ENCODE results near the gene CNOT8.

GRCh38 chr5:154871734-154872133 lies 13.3 kb downstream of the CNOT8 start:
- TF ChIP-seq CTCF (IDR thresholded peaks at IDR 0.05; ENCODE audit: poor library complexity, severe bottlenecking) (no peak), EZH2 (IDR thresholded peaks at IDR 0.05; ENCODE audit: borderline replicate concordance, insufficient read depth, low read length, poor library complexity, severe bottlenecking) (no peak), EP300 (conservative IDR thresholded peaks at IDR 0.05; ENCODE audit: poor library complexity, severe bottlenecking) (no peak), MXI1 (conservative IDR thresholded peaks at IDR 0.05; ENCODE audit: poor library complexity, severe bottlenecking) (no peak), TAF1 (IDR thresholded peaks at IDR 0.05; ENCODE audit: low read depth) (no peak), POLR2AphosphoS5 (IDR thresholded peaks at IDR 0.05) (no peak), RAD21 (conservative IDR thresholded peaks at IDR 0.05) (no peak), SMC3 (conservative IDR thresholded peaks at IDR 0.05; ENCODE audit: poor library complexity) (no peak)
- TF ChIP-seq, protein P1, sequence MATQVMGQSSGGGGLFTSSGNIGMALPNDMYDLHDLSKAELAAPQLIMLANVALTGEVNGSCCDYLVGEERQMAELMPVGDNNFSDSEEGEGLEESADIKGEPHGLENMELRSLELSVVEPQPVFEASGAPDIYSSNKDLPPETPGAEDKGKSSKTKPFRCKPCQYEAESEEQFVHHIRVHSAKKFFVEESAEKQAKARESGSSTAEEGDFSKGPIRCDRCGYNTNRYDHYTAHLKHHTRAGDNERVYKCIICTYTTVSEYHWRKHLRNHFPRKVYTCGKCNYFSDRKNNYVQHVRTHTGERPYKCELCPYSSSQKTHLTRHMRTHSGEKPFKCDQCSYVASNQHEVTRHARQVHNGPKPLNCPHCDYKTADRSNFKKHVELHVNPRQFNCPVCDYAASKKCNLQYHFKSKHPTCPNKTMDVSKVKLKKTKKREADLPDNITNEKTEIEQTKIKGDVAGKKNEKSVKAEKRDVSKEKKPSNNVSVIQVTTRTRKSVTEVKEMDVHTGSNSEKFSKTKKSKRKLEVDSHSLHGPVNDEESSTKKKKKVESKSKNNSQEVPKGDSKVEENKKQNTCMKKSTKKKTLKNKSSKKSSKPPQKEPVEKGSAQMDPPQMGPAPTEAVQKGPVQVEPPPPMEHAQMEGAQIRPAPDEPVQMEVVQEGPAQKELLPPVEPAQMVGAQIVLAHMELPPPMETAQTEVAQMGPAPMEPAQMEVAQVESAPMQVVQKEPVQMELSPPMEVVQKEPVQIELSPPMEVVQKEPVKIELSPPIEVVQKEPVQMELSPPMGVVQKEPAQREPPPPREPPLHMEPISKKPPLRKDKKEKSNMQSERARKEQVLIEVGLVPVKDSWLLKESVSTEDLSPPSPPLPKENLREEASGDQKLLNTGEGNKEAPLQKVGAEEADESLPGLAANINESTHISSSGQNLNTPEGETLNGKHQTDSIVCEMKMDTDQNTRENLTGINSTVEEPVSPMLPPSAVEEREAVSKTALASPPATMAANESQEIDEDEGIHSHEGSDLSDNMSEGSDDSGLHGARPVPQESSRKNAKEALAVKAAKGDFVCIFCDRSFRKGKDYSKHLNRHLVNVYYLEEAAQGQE (IDR thresholded peaks at IDR 0.05; ENCODE audit: borderline replicate concordance): no peak
